HG03159 (cell line): ENCODE data around the gene PPIL1.
A peak's percentile ranks its signal among the peaks of the same experiment; 100 is the strongest.
"Not testable (repeated sequence)": the region's sequence is repeated elsewhere in the genome, so short reads cannot be mapped to it uniquely, and the experiment has no call there.

Experiments used
- ATAC-seq: cut with Tn5 transposase; IDR thresholded peaks from one replicate; pipeline ENCODE4 v1.9.1; 2021; ENCODE audit warnings: mild to moderate bottlenecking, moderate library complexity; ENCODE audit not compliant: unreplicated experiment

Gene PPIL1

GRCh38 chr6:36874443-36875249, at the start of gene PPIL1:
PPIL1 (minus strand) TSS chr6:36874803; CDS start chr6:36874772, 31 bp downstream.
- peak; percentile 85 for ATAC-seq

GRCh38 chr6:36924131-36924530, 49.5 kb upstream of the PPIL1 start:
- no peak for ATAC-seq

DNA sequence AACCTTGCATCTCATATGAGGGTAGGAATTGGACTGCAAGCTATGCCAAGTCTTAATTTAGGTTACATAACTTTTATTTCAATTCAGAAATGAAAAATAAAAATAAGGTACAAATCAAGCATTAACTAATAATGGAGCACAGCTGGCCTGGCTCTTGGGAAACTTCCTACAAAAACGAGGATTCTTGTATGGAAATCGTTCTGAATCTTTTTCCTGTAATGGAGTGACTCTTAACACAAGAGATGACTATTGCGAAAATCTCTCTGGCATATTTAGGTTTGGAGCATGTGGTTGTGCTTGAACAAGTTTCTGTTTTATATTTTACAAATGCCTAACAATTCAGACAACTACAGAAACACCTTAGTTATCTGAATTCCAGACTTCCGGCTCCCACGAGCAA, 45.9 kb upstream of the PPIL1 start:
- ATAC-seq: no peak

DNA sequence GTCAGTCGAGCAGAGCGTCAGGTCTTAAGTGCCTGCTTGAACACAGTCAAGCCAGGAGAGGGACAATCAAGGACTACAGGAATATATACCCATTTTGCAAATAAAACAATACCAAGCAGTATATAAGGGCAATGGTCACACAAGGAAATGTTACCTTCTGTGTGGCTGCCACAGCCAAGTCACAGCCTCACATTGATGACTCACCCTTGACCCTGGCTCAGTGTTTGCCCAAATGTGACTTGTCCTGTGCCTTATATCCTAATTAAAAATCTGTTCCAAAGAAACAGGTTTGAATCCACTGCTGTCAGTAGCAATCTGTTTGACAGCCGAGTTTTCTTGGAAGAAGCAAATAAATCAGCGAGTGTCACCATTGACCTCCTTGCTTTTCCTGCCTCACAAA, 45.4 kb upstream of the PPIL1 start:
- ATAC-seq: no peak

GRCh38 chr6:36917541-36918193, 43.1 kb upstream of the PPIL1 start:
- no peak for ATAC-seq

DNA sequence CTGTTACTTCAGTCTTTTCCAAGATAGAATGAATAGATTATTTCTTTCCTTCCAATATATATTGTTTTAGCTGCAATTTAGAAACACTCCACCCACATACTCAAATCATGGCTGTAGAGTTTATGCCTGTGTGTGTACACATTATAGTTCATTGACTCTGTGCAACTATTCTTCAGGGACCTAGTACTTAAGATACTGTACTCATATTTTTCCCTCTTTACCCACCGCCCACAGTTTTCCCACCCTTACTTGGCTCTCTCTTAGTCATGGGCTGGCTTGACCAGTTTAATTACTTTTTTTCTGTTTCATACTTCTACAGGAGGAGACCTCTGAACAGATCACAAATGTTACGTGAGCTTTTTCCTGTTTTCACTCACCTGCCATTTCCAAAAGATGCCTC, 41.5 kb upstream of the PPIL1 start:
- ATAC-seq: no peak

- no peak for ATAC-seq
These were observed 41.0 kb upstream of the PPIL1 start for GRCh38 chr6:36915599-36915998.

DNA sequence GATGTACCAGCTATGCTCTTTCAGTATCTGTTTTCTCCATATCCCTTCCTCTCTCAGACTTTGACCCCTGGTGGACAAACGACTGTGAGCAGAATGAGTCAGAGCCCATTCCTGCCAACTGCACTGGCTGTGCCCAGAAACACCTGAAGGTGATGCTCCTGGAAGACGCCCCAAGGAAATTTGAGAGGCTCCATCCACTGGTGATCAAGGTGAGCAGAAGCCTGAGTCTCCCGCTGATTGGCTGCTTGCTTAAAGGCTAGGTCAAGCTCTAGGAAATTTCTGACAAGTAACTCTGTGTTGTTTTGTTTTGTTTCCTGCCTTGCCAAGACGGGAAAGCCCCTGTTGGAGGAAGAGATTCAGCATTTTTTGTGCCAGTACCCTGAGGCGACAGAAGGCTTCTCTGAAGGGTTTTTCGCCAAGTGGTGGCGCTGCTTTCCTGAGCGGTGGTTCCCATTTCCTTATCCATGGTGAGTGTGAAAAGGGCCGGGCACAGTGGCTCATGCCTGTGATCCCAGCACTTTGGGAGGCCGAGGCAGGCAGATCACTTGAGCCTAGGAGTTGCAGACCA, 39.7 kb upstream of the PPIL1 start:
- no peak for ATAC-seq

DNA sequence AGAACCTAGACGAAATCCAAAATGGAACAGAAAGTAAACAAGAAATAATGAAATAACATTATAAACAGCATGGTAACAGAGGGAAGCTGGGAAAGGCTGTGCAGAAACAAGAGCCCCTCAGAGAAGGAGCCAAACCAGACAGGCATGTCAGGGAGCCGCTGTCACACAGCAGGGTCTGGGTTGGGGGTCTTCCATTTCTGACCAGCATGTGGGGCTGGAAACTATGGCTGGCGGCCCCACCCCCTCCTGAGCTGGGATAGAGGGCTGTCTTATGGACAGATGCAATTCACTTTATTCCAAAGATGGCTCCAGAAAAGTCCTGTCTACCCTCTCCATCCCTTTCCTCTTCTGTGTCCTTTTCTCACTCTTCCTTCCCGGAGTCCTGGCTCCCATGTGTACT, 38.5 kb upstream of the PPIL1 start:
- ATAC-seq: peak; percentile 9

DNA sequence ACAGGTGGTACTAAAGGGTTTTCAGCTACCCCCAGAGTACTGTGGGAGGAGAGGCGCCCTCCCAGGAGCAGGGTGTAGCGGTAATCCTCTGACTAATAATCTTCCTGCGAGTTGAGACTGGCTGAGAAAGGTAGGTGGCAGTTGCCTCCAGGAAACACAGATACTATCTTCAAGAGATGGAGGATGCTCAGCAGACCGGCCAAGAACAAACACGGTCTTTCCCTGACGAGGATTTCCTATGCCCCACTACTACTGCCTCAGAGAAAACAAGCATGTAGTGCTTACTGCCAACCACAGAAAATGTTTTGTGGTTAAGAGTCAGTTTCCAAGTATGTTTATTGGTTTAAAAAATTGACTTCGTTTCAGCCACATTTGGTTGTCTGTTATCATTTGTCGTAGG, 38.0 kb upstream of the PPIL1 start:
- ATAC-seq: peak; percentile 82

DNA sequence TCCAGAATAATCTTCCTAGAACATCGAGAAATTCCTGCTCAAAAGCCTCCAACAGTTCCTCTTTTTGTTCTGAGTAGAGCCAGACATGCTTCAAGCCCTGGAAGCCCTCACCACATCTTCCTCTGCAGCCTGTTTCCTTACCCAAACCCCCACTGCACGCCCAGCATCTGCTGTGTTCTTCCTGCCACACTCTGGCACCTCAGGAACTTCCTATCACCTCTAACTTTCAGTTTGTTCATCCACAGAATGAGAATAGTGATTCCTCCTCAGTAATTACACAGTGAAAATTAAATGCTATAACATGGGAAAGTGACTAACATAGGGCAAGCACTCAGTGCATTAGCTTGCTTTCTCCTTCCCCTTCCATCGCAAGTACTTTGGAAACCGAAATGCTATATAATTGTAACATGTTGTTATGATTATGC, 37.4 kb upstream of the PPIL1 start:
- ATAC-seq: peak; percentile 26

DNA sequence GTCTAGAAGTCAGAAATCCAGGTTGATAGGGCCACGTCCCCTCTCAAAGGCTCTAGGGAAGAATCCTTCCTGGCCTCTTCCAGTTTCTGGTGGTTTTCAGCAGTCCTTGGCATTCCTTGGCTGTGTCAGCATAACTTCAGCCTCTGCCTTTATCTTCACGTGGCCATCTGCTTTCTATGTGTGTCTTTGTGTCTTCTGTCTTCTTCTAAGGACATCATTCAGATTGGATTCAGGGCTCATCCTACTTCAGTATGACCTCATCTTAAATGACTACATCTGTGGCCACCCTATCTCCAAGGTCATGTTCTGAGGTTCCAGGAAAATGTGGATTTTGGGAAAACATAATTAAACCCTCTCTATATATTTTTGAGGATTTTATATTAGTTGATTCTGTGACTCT, 34.1 kb upstream of the PPIL1 start:
- no peak for ATAC-seq

DNA sequence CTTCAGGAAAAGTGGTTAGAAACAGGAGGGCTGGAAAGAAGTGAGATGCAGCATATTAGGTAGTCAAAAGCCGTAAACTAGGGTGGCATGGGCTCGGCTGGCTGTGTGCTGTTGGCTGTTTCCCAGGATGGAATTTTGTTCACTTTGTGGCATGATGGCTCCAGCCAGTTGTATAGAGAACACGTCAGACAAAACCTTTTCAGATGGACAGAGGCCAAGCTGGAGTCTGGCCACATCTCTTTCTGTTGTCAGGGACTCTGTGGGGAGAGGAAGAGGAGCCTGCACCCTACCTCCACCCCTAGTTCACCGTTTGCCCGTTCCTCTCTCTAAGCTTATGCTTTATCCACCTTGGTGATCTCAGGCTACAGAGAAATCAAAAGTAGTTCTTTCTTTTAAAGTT, 33.2 kb upstream of the PPIL1 start:
- ATAC-seq: no peak

DNA sequence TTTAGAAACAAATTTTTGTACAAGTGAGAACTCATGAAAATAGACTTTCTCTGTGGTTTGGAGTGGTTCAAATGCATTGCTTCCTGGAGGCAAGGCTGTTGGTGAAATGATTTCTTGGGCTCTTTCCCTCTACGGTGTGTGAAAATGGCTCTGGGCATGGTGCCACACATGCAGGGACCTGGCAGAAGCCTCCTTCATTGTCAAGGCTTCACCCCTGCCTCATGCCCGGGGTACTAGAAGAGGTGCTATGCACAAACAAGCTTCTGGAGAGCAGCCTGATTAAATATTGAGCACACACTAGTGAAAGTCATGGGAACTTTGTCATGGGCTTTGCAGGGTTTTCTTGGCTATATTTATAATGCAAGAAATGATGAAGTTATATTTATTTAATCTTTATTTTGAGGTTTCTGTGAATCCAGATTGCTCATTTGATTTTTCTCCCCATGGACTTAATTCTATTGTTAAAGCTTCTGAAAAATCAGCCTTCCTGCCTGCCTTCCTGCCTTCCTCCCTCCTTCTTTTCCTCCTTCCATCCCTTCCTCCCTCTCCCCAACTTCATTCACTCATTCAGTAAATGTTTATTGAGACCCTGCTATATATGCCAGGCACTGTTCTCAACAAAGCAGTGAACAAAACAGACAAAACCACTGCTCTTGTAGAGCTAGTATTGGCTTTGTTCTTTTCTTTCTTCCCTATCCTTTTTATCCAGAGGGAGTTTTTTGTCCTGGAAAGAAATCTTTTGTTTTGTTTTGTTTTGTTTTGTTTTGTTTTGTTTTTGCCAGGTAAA, 32.1 kb upstream of the PPIL1 start:
- ATAC-seq: no peak

DNA sequence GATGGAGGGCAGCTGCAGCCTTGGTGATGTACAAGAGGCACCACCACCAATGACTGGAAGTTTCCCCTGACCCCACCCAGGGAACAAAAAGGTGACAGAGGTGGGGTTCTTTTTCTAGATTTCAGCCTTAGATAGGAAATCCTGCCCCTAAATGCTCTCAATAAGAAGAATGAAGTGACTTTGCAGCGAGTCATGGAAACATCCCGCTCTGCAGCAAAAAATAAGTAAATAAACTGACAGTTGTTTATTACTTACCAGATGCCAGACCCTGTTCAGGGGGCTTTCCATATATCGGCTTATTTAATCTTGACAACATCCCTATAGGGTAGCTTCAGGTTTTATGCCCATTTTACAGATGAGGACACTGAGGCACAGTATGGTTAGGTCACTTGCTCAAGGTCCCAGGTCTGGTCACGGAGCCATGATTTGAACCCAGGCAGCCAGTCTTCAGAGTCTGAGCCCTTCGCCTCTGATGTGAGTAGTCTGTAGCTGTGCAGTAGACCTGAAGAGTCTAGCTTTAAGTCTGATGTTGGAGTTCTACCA, 30.3 kb upstream of the PPIL1 start:
- no peak for ATAC-seq

DNA sequence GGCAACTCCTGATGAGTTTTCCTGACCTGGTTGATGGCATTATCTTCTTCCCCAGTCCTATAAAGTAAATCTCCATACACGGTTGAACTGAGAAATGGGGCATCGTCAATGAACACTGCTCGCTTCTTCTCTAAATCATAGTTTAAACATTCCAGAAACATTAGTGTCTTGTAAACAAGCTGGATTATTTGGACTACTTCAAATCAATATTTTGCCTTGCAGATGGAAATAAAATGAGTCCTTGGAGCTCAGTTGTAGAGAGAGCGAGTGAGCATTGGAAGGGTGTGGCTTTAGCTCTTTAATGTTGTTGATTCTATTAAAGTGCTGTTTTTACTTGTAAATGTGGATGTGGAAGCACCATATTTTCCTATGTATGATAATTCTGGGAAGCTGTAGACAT, 29.5 kb upstream of the PPIL1 start:
- ATAC-seq: no peak

GRCh38 chr6:36897609-36898008, 23.0 kb upstream of the PPIL1 start:
- no peak for ATAC-seq

GRCh38 chr6:36893976-36894932, 19.7 kb upstream of the PPIL1 start:
- no peak for ATAC-seq

GRCh38 chr6:36891153-36891552, 16.6 kb upstream of the PPIL1 start:
- ATAC-seq: not testable (repeated sequence)

GRCh38 chr6:36890112-36890663, 15.6 kb upstream of the PPIL1 start:
- ATAC-seq: no peak
